ENCODE results near the gene ZNF622. TPM values are rescaled to one million over a fixed set of nuclear protein-coding genes. Genes with fewer than 3 reads are reported as not detected.

Gene ZNF622
- polyA plus RNA-seq, 1 donor (not counting 4 experiments of a cell fraction or from before 2014, with no cell fraction given): 23.1 TPM

GRCh38 chr5:16454686-16455085, 10.9 kb downstream of the ZNF622 start:
- peaks cover 30% of the 10 kb centered on the region for H3K79me2 ChIP-seq (ENCODE audit: control insufficient read depth, insufficient read depth, low read length)

GRCh38 chr5:16453609-16454008, 12.0 kb downstream of the ZNF622 start:
- no peak overlapping the region for H2AFZ ChIP-seq (ENCODE audit: control insufficient read depth, low read length)
- H3K36me3 ChIP-seq (ENCODE audit: control insufficient read depth in 2 of 2, extremely low read depth in 1 of 2, insufficient read depth in 2 of 2, low read length in 2 of 2): peaks cover 27 to 48% of the 10 kb centered on the region in 2 experiments
- peaks cover 13% of the 10 kb centered on the region for H3K4me1 ChIP-seq (ENCODE audit: control insufficient read depth, extremely low read depth, insufficient read depth, low read length)
- no peaks in the 10 kb centered on the region for H4K20me1 ChIP-seq (ENCODE audit: control insufficient read depth, extremely low read depth, insufficient read depth, low read length)
- peaks cover 25% of the 10 kb centered on the region for H3K79me2 ChIP-seq (ENCODE audit: control insufficient read depth, insufficient read depth, low read length)
- H3K9ac ChIP-seq (ENCODE audit: control insufficient read depth, extremely low read depth, insufficient read depth, low read length): no peak overlapping the region
- dilution Hi-C loops (cut with MboI; ENCODE audit: extremely low pct_ligation_motif_present, low sequenced_read_pairs): no loop called here
- no peak overlapping the region for H3K27ac ChIP-seq (ENCODE audit: control insufficient read depth, insufficient read depth, low read length)
- no peaks in the 10 kb centered on the region for H3K9me1 ChIP-seq (ENCODE audit: control insufficient read depth, extremely low read depth, insufficient read depth, low read length)
- no peaks in the 10 kb centered on the region for H3K9me3 ChIP-seq (ENCODE audit: control insufficient read depth, low read depth, low read length)
- TF ChIP-seq CTCF (optimal IDR thresholded peaks at IDR 0.05 in 1 of 3, IDR thresholded peaks at IDR 0.05 in 1 of 3, conservative IDR thresholded peaks at IDR 0.05 in 1 of 3; ENCODE audit: extremely low read depth in 1 of 3, insufficient read depth in 2 of 3, low read length in 3 of 3) (peak in 1 of 3 experiments; percentile 18), EZH2 (IDR thresholded peaks at IDR 0.05; ENCODE audit: low read length) (no peak)
- H3K27me3 ChIP-seq (ENCODE audit: control insufficient read depth, extremely low read depth, insufficient read depth, low read length): no peaks in the 10 kb centered on the region
- no peak overlapping the region for H3K4me3 ChIP-seq (ENCODE audit: control insufficient read depth in 2 of 3, extremely low read depth in 1 of 3, insufficient read depth in 2 of 3, low read depth in 1 of 3, low read length in 3 of 3)
- DNase-seq (ENCODE audit: low read depth, low spot score) (no peak), FAIRE-seq (no peak)
- H3K4me2 ChIP-seq (ENCODE audit: control insufficient read depth, extremely low read depth, insufficient read depth, low read depth, low read length): no peak overlapping the region

More at GRCh38 chr5:16454686-16455085, 10.9 kb downstream of the ZNF622 start:
- no peak for DNase-seq (ENCODE audit: low read depth, low spot score)
- H3K4me2 ChIP-seq (ENCODE audit: control insufficient read depth, extremely low read depth, insufficient read depth, low read depth, low read length): no peak overlapping the region
- no peaks in the 10 kb centered on the region for H3K27me3 ChIP-seq (ENCODE audit: control insufficient read depth, extremely low read depth, insufficient read depth, low read length)
- dilution Hi-C loops (cut with MboI; ENCODE audit: extremely low pct_ligation_motif_present, low sequenced_read_pairs): no loop called here
- no peak for FAIRE-seq
- no peak overlapping the region for H2AFZ ChIP-seq (ENCODE audit: control insufficient read depth, low read length)
- no peaks in the 10 kb centered on the region for H3K9me1 ChIP-seq (ENCODE audit: control insufficient read depth, extremely low read depth, insufficient read depth, low read length)
- no peaks in the 10 kb centered on the region for H3K9me3 ChIP-seq (ENCODE audit: control insufficient read depth, low read depth, low read length)
- H4K20me1 ChIP-seq (ENCODE audit: control insufficient read depth, extremely low read depth, insufficient read depth, low read length): no peaks in the 10 kb centered on the region
- no peak overlapping the region for H3K4me3 ChIP-seq (ENCODE audit: control insufficient read depth in 2 of 3, extremely low read depth in 1 of 3, insufficient read depth in 2 of 3, low read depth in 1 of 3, low read length in 3 of 3)
- TF ChIP-seq EZH2 (IDR thresholded peaks at IDR 0.05; ENCODE audit: low read length): no peak
- no peak for TF ChIP-seq CTCF (optimal IDR thresholded peaks at IDR 0.05 in 1 of 3, IDR thresholded peaks at IDR 0.05 in 1 of 3, conservative IDR thresholded peaks at IDR 0.05 in 1 of 3; ENCODE audit: extremely low read depth in 1 of 3, insufficient read depth in 2 of 3, low read length in 3 of 3)
- H3K4me1 ChIP-seq (ENCODE audit: control insufficient read depth, extremely low read depth, insufficient read depth, low read length): peaks cover 13% of the 10 kb centered on the region
- H3K27ac ChIP-seq (ENCODE audit: control insufficient read depth, insufficient read depth, low read length): no peak overlapping the region
- no peak overlapping the region for H3K9ac ChIP-seq (ENCODE audit: control insufficient read depth, extremely low read depth, insufficient read depth, low read length)
- H3K36me3 ChIP-seq (ENCODE audit: control insufficient read depth in 2 of 2, extremely low read depth in 1 of 2, insufficient read depth in 2 of 2, low read length in 2 of 2): peaks cover 24 to 51% of the 10 kb centered on the region in 2 experiments

All from keratinocyte (primary cell).